Lower leg skin (tissue), 3 donors: ENCODE data around the gene TTC1.

Experiments
- CTCF ChIP-seq, 3 donors: fragments of 450-650 bp; IDR thresholded peaks; one replicate each; pipeline ENCODE4 v1.5.1; 2016; ENCODE audit warnings: antibody characterized with exemption in 3 of 3, mild to moderate bottlenecking in 3 of 3, moderate library complexity in 2 of 3
- POLR2A ChIP-seq, 2 donors: fragments of 450-650 bp; IDR thresholded peaks; one replicate each; pipeline ENCODE4 v1.6.1; 2016 to 2017; ENCODE audit warnings: antibody characterized with exemption in 2 of 2, mild to moderate bottlenecking in 1 of 2, moderate library complexity in 1 of 2

DNA sequence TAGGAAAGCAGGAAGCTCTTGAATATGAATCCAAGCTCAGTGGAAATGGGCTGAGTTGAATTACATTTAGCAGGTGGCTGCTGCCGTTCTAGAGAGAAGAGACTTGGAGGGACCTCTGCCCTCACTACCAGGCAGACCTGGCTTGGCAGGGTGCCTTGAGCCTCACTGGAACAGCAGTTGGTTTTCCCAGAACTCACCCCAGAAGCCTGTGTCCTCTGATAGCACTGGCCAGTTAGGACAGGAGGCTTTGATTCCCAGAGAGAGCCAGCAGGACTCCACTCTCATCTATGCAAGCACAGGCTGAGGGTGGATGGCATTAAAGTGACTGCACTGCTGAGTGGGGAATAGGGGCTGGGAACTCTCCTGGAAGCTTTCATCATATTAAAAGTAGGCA lies 55.5 kb downstream of the TTC1 start:
- TF ChIP-seq CTCF (IDR thresholded peaks at IDR 0.05) (no peak), POLR2A (IDR thresholded peaks at IDR 0.05) (no peak)
